A549 (cell line): Measurements from ENCODE around the gene RELN.

Source experiments
- CEBPB ChIP-seq, 2 experiments: fragments of >200 bp in 1 of 2; sonication (Bioruptor Twin) in 1 of 2; formaldehyde crosslinking in 1 of 2; IDR thresholded peaks; 2 replicates each; pipeline ENCODE4 v1.6.1; 2012 to 2016
- CHD4 ChIP-seq: fragments of 200-600 bp; sonication (generic); IDR thresholded peaks from 2 replicates; pipeline ENCODE4 v1.6.1; 2016; ENCODE audit warnings: antibody characterized with exemption, mild to moderate bottlenecking, borderline replicate concordance
- EP300 ChIP-seq, 2 experiments: fragments of >200 bp; sonication (Bioruptor Twin); formaldehyde crosslinking; IDR thresholded peaks; 2 replicates in 1 of 2; 3 replicates in 1 of 2; pipeline ENCODE4 v1.6.1; 2016 to 2017
- HDAC2 ChIP-seq: fragments of 200-600 bp; sonication (generic); IDR thresholded peaks from 2 replicates; pipeline ENCODE4 v1.6.1; 2016
- HOXA7 ChIP-seq: fragments of 250-450 bp; sonication (Bioruptor Pico); IDR thresholded peaks from 2 replicates; pipeline ENCODE4 v1.5.0; 2020; ENCODE audit warnings: mild to moderate bottlenecking, moderate library complexity
- JUN ChIP-seq, 2 experiments: fragments of >200 bp; sonication (Bioruptor Twin); formaldehyde crosslinking; IDR thresholded peaks; 2 replicates in 1 of 2; 3 replicates in 1 of 2; pipeline ENCODE4 v1.6.1; 2016 to 2017
- KDM1A ChIP-seq: fragments of 200-600 bp; sonication (generic); IDR thresholded peaks from 2 replicates; pipeline ENCODE4 v1.6.1; 2016; ENCODE audit warnings: low read depth, mild to moderate bottlenecking
- POLR2A ChIP-seq: IDR thresholded peaks from 2 replicates; pipeline ENCODE4 v1.6.1; 2012; ENCODE audit warnings: mild to moderate bottlenecking, low read length
- ZNF302 ChIP-seq: fragments of 250-450 bp; sonication (Bioruptor Pico); IDR thresholded peaks from 2 replicates; pipeline ENCODE4 v1.9.0; 2021; ENCODE audit warnings: inconsistent platforms, mild to moderate bottlenecking, moderate library complexity
- TF ChIP-seq, protein P1 (sequence below): fragments of >200 bp; sonication (Bioruptor Twin); formaldehyde crosslinking; IDR thresholded peaks from 3 replicates; pipeline ENCODE4 v1.5.1; 2016
- TF ChIP-seq, protein P2 (sequence below): fragments of >200 bp; sonication (Bioruptor Twin); formaldehyde crosslinking; IDR thresholded peaks from 2 replicates; pipeline ENCODE4 v1.6.1; 2016

DNA sequence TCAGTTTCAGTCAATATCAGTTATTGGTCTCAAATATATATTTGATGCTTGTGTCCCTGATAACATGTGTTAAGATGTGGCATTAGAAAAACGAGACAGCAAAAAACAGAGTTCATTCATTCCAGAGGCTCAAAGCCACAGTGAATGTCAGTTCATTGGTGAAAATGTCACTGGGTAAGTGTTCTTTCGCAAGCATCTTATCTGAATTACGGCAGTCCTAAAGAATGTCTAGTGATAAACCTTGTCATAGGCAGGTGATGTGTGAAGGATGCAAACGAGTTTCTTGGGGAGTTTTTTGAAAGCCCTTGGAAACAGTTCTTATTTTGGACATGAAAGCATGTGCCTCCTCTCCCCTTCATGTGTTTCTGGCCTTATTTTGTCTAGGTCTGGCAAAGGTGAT is 45.9 kb upstream of the RELN start:
- TF ChIP-seq KDM1A, result no peak
- TF ChIP-seq, protein P1, sequence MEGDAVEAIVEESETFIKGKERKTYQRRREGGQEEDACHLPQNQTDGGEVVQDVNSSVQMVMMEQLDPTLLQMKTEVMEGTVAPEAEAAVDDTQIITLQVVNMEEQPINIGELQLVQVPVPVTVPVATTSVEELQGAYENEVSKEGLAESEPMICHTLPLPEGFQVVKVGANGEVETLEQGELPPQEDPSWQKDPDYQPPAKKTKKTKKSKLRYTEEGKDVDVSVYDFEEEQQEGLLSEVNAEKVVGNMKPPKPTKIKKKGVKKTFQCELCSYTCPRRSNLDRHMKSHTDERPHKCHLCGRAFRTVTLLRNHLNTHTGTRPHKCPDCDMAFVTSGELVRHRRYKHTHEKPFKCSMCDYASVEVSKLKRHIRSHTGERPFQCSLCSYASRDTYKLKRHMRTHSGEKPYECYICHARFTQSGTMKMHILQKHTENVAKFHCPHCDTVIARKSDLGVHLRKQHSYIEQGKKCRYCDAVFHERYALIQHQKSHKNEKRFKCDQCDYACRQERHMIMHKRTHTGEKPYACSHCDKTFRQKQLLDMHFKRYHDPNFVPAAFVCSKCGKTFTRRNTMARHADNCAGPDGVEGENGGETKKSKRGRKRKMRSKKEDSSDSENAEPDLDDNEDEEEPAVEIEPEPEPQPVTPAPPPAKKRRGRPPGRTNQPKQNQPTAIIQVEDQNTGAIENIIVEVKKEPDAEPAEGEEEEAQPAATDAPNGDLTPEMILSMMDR, result no peak
- no peak for TF ChIP-seq CHD4
- no peak for TF ChIP-seq ZNF302 (CRISPR knock-in tag)
- no peak for TF ChIP-seq HDAC2
- TF ChIP-seq JUN (IDR thresholded peaks at IDR 0.05), result no peak
- no peak for TF ChIP-seq CEBPB (IDR thresholded peaks at IDR 0.05)
- no peak for TF ChIP-seq HOXA7 (CRISPR knock-in tag)
- no peak for TF ChIP-seq POLR2A
- no peak for TF ChIP-seq EP300 (IDR thresholded peaks at IDR 0.05)
- TF ChIP-seq, protein P2, sequence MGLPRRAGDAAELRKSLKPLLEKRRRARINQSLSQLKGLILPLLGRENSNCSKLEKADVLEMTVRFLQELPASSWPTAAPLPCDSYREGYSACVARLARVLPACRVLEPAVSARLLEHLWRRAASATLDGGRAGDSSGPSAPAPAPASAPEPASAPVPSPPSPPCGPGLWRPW, result no peak
